HG02678 (cell line): ENCODE data around the gene A2M.

Experiments
- ATAC-seq: cut with Tn5 transposase; IDR thresholded peaks from one replicate; pipeline ENCODE4 v1.9.1; 2021; ENCODE audit warnings: mild to moderate bottlenecking, moderate library complexity; ENCODE audit not compliant: unreplicated experiment

A2M gene

GRCh38 chr12:9099552-9100190 lies 16.0 kb downstream of the A2M start:
- no peak for ATAC-seq

GRCh38 chr12:9098463-9099026 lies 17.2 kb downstream of the A2M start:
- no peak for ATAC-seq

GRCh38 chr12:9098115-9098452 lies 17.6 kb downstream of the A2M start:
- ATAC-seq: no peak

- no peak for ATAC-seq
Observed at GRCh38 chr12:9096563-9097176, 19.0 kb downstream of the A2M start.

GRCh38 chr12:9095322-9095721 lies 20.4 kb downstream of the A2M start:
- no peak for ATAC-seq

- no peak for ATAC-seq
Observed at GRCh38 chr12:9094512-9095206, 21.1 kb downstream of the A2M start.

DNA sequence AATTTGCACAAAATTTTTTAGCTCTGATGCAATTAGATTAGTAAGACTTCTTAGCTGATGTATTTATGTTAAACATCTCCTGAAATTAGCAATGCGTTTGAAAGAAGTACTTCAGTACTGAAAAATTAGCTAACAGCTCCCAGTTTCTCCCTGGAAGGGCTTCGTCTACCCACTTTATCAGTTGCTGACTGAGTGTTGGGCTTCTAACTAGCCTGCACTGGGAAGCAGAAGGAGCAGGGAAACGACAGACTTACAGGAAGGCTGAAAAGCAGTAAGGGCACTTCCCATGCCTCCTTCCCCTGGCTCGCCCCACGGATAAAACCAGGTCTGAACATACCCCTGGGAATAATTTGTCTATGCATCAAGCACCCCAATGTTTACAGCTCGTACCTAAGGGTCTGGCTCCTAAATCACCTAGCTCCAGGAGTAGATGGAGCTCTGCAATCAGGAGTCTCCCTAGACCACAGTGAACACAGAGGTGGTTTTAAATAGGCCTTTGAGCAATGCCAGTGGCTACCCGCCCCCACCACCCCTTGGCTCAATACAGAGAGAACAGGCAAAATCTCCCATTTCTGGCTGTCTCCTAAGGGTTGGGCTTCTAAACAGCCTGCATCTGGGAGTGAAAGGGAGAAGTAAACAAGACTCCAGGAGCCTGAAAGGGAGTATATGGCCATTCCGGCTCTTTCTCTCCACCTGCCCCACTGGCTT lies 23.7 kb downstream of the A2M start:
- no peak for ATAC-seq

DNA sequence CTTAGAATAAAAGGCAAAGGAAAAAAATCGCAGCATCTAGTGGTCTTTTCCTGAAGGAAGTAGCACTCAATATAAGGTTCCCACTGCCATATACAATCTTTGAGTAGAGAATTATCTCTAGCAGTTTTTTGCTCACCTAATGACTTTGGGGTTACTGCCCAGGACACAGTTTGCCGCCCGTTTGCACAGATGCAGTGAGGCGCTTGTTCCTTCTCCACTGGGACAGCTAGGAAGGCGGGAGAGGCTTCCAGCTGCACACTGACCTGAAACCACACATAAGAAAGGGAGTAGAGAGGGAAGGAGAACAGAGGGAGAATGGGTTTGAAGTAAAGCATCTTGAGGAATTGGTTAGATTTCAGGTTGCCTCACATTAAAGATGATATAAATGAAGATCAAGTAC lies 25.5 kb downstream of the A2M start:
- ATAC-seq: no peak

DNA sequence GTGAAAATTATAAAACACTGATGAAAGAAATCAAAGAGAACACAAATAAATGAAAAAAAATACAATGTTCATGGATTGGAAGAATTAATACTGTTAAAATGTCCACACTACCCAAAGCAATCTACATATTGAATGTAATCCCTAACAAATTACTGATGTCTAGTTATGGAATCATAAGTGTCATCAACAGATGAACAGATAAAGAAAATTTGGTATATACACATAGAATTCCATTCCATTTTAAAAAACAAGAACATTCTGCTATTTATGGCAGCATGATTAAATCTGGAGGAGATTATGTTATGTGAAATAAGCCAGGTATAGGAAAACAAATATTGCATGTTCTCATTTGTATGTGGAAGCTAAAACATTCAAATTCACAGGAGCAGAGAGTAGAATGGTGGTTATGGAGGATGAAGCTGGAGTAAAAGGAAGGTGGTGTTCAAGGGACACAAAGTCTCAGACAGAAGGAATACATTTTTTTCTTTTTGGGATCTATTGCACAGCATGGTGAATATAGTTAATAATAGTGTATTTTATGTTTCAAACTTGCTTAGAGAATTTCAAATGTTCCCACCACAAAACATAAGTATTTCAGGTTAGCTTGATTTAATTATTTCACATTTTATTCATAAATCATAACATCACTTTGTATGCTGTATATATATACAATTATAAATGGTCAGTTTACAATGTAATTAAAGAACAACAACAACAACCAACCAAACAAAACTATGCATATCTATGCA lies 28.5 kb downstream of the A2M start:
- no peak for ATAC-seq

GRCh38 chr12:9086087-9086486 lies 29.6 kb downstream of the A2M start:
- no peak for ATAC-seq

DNA sequence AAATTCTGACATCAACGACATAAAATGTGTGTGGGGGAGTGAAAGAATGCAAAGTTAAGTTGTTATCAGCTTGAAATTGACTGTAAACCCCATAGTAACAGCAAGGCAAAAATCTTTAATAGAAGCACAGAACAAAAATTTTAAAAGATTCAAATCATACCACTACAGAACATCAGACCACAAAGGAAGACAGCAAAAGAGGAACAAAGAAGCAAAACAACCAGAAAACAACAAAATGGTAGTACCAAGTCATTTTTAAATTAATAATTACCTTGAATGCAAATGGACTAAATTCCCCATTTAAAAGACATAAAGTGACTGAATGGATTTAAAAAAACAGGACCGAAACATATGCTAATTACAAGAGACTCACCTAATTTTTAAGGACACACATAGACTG lies 31.3 kb downstream of the A2M start:
- no peak for ATAC-seq

- no peak for ATAC-seq
Observed at GRCh38 chr12:9083793-9084192, 31.9 kb downstream of the A2M start.

DNA sequence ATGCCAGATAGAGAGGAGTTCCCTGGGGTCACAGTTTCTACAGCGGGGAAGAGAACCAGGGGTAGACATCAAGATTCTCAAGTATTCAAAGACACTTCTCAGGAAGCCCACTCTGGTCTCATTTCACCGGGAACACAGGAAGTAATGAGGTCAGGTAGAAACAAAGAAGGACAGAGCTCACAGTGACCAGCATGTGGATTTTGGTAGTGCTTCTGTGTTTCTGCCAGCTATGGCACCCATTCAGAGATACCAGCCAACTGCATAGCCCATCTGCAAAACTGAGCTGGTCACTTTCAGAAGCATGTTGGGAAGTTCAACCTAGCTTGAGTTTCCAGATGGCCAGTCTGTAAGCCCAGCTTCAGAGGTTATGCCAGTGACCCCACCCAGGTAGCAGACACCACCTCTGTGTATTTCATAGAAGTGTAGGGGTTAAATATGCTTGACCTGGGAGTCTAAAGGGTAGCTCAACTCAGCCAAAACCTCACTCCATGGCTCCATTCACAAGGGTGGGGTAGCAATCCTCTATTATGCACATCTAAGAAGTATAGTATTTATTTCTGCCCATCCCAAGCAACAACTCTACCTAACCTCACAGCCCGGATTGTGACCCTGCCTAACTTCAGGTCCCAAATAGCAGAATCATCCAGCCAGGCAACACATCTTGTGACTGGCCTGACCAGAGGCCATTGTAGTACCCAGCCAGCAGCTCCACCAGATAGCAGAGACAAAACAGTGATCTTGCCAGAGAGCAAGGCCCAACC lies 33.9 kb downstream of the A2M start:
- no peak for ATAC-seq

GRCh38 chr12:9079883-9080675 lies 35.6 kb downstream of the A2M start:
- ATAC-seq: no peak

DNA sequence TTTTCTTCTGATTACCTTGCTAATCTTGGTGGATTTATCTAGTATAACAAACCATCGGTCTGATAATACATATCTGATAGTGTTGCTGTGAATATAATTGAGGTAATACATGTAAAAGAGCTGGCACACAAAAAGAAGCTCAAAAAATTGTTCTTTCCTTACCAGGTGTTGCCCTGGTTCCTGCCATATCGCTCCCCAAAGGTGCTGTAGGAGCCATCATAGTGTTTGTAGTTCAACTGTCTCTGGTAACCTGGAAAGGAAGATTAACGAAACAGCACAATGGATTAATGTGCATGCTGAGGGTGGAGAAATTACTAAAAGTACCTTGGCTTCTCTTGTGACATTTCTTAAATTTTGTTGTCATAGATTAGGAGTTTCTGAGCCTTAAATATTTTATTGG lies 36.6 kb downstream of the A2M start:
- ATAC-seq: no peak

- no peak for ATAC-seq
Observed at GRCh38 chr12:9077152-9078031, 38.3 kb downstream of the A2M start.

DNA sequence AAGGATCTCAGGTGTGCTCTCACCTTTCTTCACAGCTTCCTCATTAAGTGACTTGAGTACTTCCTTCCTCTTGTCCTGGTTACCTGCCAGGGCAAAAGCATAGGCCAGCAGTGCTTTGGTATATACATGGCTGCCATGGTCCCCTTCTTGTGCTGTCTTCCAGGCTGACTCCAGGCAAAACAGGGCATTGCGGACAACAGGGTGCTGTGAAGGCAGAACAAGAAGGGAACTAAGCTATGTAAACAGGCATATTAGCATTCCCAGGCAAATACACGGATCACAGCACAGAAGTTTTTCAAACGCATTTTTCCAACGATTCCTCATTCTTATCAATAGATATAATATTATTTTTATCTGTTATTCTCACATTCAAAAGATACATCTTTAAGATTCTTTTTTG lies 39.0 kb downstream of the A2M start:
- ATAC-seq: no peak

- no peak for ATAC-seq
Observed at GRCh38 chr12:9075138-9075535, 40.6 kb downstream of the A2M start.
